HG03135 (cell line): ENCODE measurements around the gene NFIB.

Experiments used
- ATAC-seq: cut with Tn5 transposase; IDR thresholded peaks from one replicate; pipeline ENCODE4 v1.9.1; 2021; ENCODE audit warnings: mild to moderate bottlenecking, moderate library complexity; ENCODE audit not compliant: unreplicated experiment

The NFIB gene

DNA sequence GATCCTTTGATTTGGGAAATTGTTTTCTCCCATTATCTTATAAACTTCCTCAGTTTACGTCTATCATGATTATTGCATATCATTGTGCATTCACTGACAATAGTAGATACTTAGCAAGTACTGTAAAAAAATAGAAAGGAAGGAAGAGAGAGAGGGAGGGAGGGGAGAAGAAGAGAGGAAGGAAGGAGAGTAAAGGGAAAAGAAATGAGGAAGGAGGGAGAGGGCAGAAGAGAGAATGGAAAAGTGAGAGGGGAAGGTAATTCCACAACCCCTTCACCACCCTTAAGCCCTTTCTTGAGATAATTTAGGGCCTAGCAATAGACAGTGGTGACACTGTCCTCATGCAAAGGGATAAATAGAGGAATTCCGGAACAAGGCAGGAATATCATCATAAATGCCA is 64.4 kb downstream of the NFIB start:
- no peak for ATAC-seq

DNA sequence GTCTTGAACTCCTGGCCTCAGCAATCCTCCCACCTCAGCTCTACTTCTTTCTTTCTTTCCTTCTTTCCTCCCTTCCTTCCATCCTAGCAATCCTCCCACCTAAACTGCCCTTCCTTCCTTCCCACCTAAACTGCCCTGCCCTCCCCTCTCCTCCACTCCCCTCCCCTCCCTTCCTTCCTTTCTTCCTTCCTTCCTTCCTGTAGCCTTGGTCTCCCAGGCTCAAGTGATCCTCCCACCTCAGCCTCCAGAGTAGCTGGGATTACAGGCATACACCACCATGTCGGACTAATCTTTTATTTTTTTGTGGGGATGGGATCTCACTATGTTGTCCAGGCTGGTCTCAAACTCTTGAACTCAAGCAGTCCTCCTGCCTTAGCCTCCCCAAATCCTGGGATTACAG is 65.8 kb downstream of the NFIB start:
- no peak for ATAC-seq

DNA sequence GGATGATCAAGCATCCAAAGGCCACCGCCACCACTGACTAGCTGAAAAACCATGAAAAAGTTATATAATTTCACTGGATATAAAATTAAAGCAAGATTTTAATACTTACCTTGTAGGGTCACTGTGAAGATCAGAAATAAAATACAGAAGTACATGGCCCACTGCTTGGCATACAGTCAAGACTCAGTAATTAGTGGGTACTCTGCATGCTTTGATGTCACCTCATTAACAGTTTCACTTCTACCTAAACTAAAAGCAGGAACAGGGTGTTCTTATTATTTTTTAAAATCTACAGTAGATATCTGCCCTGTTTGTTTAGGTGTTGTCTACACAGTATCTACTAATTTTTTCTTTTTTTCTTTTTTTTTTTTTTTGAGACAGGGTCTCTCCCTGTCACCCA is 66.4 kb downstream of the NFIB start:
- no peak for ATAC-seq

DNA sequence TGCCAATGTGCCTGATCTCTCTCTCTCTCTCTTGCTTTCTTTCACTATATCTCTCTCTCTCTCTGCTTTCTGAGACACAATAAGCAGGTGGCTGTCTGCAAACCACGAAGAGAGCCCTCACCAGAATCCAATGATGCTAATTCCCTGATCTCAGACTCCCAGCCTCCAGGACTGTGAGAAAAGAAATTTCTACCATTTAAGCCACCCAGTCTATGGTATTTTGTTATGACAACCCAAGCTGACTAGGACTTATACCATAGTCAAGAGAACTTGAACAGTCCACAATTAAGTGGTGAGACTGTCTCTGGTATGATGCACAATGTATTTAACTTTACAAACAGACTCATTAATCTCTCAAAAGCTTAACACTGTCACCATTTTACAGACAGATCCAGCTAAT is 67.0 kb downstream of the NFIB start:
- ATAC-seq, result no peak

DNA sequence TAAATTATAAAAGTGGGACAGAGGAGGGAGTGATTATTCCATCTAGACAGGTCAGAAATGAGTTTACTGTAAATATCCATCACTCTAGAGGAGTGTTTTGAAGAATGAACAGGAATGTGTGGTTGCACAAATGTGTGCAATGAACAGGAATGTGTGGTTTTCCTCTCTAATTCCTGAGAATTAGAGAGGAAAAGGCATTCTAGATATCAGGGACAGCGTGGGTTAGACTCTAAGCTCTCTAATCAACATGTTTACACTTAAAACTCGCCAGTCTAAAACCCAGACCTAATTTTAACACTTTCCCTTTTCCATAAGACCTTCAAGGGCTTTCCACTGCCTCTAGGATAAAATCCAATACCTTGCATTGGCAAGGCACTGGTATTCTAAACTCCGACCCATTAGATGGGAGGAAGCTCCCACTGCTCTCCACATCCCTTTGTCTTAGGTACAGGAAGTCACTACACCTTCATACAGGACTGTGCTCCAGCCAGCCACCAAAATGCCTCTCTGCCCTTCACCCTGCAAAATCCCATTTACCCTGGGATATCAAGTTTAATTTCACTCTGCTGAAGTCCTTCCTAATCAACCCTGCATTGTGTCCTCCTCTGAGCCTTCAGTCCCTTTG is 67.9 kb downstream of the NFIB start:
- no peak for ATAC-seq

DNA sequence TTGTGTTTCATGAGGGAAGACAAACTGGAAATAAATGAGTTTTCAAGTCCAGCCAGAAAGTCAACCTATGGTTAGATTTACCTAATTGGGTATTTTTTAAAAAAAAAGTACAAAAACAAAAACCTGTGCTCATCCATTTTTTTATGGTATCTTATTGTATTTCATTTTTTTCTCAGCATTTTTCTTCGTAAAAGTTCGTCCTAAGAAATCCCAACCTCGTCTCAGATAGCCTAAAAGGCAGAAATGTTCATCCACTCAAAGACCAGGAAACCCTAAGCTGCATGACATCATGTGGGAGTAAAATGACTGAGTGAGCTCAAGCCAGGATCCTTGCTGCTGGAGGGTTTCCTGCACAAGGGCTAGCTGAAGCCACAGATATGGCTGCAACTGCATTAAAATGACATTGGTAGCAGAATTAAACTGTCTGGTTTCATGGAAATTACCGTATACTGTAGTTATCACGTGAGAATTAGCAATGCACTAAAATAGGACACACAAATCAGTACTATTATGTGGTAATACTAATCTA is 70.4 kb downstream of the NFIB start:
- no peak for ATAC-seq

DNA sequence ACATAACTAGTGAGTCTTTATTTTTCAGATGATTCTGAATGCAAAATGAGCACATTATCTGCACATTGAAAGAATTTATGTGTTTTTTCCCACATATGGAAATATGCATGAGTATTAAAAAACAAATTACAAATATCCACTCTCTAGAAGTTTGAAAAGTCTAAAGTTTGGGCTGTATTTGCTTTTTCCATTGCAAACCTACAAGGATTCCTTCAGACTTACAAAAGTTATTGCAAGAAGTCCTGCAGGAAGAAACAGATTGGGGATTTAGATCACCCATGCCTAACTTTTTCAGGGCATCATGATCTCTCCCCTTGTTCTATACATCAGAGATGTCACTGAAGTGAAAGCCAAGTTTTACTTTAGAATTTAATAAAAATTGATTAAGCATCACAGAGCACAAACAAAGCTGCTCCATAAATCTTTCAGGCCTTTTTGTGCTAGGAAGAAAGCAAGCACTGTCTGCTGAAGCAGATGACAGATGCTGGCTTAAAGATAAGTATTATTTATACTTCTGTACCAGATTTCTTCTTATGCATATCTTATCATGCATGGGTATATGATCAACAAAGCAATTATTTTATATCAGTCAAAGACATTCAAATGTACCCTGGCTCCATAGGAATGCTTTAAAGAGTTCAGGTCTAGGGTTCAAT is 71.7 kb downstream of the NFIB start:
- no peak for ATAC-seq

DNA sequence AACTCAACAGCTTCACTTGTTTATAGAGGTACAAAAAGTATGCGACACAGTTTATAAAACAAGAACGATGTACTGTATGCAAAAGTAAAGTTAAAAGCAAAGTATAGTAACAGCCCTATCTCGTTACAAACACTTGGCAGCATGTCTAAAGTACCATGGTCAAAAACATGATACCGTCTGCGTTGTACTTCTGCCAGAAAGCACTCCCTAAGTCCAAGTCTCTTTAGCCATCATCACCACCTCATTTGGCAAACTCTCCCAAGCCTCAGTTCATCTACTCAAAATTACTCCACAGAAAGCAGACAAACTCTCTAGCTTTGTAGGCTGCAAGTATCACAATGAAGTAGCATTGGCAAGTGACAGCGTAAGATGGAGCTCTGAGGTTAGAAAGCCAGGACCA is 73.4 kb downstream of the NFIB start:
- ATAC-seq, result no peak

DNA sequence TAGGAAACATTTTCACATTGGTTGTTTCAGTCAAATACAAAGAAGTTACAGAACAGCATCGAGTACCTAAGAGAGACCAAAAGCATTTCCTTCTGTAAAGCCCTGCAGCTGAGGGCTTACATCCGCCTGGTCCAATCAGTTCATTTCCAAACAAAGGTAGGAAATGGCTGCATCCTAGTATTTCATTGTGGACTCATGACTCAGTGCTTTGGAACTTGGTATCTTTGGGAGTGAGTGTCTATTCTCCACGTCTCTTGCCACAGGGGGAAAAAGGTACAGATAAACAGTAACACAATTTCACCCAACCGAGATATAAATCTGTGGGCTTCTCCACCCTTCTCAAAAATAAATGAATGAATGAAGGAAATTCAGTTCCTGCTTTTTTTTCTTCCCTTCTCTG is 75.4 kb downstream of the NFIB start:
- ATAC-seq, result no peak

DNA sequence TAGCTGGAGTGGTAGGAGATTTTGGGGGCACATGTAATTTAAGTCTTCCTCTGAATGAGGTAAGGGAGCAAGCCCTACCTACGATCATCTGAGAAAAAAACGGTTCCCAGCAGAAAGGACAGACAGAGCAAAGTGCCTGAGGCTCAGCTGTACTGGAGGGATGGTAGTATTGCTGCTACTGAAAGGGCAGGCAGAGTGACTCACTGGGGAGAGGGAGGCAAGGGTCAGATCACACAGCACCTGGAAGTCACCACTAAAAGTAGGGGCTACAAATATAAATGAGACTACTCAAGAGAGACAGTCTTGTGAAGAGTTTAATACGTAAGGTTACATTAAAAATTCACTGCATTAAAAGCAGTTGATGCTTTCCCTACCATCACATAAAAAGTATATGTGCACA is 75.9 kb downstream of the NFIB start:
- no peak for ATAC-seq

DNA sequence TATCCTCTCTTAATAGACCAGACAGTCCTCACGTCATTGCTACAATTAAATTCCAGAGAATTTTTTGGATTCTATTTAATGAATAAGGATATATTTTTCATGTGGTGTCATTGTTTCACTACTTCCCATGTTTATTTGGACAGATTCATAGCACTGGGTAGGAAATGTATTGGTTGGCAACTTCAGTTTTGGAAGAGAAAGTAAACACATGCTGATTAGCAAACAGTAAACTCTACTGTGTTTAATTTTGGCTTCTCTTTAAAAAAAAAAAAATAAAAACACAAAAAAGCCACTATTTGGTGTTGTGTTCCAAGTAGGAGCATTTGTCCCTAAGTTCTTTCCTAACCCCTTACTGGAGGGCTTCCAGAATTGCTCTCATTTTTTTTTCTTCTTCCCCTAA is 77.3 kb downstream of the NFIB start:
- no peak for ATAC-seq

DNA sequence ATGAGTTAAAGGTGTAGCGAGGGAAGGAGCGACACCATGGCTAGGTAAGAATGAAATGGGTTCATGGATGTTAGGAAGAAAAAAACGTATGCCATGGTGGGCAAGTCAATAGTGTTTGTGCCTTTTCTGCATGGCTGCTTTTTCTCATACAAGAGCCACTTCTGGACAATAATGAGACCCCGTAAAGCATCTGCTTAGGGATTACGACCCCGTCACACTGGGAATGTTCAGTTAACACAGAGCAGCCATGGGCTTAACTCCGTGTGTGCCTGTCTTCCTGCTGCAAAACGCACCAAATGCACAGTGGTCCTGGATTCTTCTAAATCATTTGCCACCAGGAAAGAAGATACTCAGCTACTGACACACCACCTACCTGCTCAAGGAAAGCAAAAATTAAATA is 81.8 kb downstream of the NFIB start:
- no peak for ATAC-seq

DNA sequence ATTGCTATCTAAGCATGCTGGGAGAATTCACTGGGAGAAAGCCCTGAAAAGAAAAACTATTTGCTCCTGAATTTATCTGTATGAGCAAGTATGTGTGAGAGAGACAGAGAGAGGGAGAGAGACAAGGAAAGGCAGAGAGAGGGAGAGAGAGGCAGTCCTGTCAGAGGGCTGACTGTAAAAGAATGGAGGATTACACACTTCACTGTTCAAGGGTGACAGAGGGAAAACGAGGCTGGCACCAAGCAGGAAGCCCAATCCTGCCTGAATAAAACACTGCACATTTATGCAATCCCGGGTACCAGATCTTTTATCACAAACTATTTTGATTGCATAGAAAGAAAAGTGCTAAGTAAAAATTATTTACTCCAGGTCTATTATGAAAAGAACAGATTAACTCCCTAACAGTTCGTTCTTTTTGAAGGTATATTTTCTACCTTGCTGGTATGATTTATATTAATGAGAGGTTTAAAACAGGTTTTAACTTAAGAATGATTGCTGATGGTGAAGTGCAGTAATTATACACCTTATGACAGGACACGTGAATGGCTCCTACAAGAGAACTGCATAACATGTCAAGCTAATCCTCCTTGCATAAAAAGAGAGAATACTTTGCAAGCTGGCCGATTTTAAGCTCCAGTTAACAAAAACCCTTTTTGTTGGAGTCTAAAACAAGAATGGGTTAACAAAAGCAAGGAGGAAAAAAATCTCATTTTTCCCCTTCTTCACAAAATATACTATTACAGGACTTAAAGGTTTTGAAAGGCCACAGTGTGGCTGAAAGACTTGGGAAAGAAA is 82.5 kb downstream of the NFIB start:
- no peak for ATAC-seq

DNA sequence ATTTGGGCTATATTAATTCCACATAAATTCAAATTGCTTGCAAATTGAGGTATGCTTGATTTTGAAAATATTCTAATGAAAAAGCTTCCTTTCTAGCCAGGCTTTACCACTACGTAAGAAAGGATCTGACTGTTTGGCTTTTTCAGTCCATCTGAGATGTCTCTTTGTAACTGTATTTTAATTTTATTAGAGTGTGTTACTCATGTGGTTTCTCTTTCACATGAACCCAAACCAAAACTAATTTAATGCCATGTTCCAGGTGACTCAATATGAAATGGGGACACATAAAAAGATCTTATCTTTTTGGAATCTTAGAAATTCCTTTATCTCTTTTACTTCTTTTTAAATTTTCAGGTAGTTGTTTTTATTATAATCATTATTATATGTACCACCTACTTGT is 85.3 kb downstream of the NFIB start:
- no peak for ATAC-seq

DNA sequence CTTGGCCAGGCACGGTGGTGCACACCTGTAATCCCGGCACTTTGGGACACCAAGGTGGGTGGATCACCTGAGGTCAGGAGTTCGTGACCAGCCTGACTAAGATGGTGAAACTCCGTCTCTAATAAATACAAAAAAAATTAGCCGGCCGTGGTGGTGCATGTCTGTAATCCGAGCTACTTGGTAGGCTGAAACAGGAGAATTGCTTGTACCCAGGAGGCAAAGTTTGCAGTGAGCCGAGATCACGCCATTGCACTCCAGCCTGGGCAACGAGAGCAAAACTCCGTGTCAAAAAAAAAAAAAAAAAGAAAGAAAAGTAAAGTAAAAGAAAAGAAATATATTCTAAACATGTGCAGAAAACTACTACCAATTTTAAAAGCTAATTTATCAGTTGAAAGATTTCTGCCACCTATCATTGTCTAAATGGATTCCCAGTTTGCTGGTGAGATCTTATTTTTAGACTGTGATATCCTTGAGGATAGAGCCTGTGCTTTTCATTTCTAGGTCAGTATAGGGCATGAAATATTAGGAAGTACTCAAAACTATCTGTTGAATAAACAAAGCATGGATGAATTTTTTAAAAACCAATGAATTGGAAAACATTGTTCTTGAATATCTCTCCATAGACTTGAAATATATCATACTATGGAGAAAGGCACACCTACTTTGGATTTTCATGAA is 86.9 kb downstream of the NFIB start:
- ATAC-seq, result no peak

DNA sequence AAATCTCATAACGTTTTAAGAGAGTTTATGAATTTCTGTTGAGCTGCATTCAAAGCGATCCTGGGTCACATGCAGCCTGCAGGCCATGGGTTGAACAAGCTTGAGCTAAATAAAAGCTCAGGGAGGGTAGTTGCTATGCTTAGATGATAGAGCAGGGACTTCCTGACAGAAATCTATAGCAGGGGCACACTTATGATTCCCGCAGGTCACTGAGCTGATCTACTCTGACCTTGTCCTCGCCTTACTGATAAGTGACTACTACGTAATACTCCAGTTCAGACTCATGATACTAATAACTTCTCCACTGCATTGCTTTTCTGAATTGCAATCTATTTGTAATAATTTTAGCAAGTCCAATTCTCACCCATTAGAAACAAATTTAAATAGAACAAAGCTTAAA is 90.9 kb downstream of the NFIB start:
- no peak for ATAC-seq

DNA sequence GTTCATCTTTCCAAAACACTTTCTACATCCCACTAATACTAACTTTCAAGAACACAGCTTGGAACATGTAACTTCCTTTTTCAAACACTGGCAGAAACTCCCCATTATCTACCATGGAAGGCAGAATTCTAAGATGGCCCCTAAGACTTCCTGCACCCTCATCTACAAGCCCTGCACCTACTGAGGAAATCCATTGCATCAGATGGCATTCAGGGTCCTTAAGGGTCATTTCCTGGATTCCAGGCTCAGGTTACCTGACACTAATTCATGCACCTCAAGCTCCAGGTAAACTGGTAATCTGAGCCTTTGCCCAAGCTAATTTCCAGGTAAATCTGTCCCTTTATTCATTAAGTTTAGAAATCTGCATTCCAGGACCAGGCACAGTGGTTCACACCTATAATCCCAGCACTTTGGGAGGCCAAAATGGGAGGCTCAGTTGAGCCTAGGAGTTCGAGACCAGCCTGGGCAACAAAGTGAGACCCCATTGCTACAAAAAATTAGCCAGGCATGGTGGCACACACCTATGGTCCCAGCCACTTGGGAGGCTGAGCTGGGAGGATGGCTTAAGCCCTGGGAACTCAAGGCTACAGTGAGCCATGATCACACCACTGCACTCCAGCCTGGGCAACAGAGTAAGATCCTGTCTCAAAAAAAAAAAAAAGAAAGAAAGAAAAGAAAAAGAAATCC is 91.6 kb downstream of the NFIB start:
- ATAC-seq, result no peak

DNA sequence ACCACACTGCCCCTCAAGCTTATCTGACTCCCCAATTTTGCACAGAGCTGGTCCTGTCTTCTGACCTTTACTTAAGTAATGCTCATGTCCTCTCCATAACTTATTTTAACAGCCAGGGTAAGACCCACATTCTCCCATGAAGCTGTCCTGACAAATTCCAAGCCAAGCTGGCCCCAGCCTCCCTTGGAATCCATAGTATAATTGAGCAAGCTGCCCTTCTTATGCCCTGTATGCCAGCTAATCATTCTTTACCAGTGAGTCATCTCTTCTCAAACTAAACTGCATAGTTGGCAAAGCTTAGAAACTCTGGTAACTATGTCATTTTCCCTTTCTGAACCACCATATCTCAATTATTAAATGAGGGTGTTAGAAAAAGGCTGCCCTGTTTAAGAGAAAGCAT is 92.4 kb downstream of the NFIB start:
- no peak for ATAC-seq

DNA sequence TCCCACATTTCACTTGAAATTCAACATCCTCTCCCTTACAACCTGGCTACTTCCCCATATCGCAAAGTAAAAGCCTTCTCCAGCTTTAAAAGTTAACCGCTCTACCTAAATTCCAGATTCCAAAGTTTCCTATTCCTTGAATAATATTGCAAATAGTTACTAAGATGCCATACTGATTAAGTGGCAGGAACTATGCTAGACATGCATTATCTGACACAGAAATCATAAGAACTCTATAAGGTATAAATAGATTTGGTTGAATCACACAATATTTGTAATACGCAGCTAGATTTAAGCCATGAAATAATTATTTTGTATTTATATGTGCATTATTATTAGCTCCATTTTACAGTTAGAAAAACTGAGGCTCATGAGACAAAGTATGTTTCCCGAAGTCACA is 92.8 kb downstream of the NFIB start:
- no peak for ATAC-seq

DNA sequence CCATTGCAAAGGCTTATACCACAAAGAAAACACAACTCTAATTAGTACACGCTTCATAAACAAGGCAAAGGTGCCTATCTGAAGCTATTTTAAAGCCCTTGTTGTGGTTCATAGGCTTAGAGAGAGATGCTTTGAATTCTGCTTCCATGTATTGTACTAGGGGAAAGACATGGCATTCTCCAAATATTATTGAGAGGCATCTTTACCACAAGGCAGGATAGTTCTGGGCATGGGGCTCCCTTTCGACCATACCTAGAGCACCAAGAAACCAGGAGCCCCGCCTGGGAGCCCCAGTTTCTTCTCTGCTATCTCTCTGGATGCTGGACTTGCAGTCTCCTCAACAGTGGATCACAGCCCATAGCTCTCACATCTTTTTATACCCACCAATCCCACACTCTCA is 93.7 kb downstream of the NFIB start:
- no peak for ATAC-seq

DNA sequence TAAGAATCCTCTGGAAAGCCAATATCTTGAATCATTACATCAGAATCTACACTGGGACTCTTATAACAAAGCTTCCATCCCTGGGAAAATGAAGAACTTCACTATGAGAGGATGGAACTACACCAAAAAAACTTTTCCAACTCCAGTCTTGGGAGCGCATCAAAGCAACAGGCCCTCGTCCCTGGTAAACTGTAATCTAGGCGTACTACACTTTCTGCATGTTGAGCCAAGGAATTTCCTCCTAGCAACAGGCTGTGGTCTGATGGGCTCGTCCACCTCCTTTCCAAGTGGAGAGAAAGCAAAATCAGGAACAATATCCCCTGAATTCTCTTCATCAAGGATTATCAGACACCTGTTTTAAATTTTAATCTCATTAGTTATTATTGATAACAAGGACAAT is 94.1 kb downstream of the NFIB start:
- no peak for ATAC-seq
